Activated CD8-positive, alpha-beta T cell treated with anti-CD3 and anti-CD28 coated beads for 36 hours (primary cell): ENCODE results near the gene TRMT2A. TPM values are rescaled to one million over a fixed set of nuclear protein-coding genes. Genes with fewer than 3 reads are reported as not detected.

Experiments
- ATAC-seq: fragments of 200-7000 bp; cut with Tn5 transposase; one replicate; pipeline ENCODE4 v1.10.0; 2021; ENCODE audit warnings: mild to moderate bottlenecking, moderate library complexity
- CTCF ChIA-PET: fragments of 350-600 bp; sonication (Branson Sonifier 250); formaldehyde crosslinking; loops from one replicate; lab custom pipeline; 2021; ENCODE audit warnings: antibody characterized with exemption; lab: Charles Lee
- POLR2A ChIA-PET: fragments of 350-600 bp; sonication (Branson Sonifier 250); formaldehyde crosslinking; loops from one replicate; lab custom pipeline; 2021; ENCODE audit warnings: antibody characterized with exemption; lab: Charles Lee
- DNase-seq: peaks from one replicate; pipeline ENCODE4 v3.0.0-alpha.2; 2020
- H3K27ac Mint-ChIP-seq: one replicate; pipeline ENCODE4 v1.8.0; 2021; ENCODE audit warnings: mild to moderate bottlenecking, mixed read lengths
- H3K27me3 Mint-ChIP-seq: one replicate; pipeline ENCODE4 v1.8.0; 2021; ENCODE audit warnings: mixed read lengths
- H3K36me3 Mint-ChIP-seq: one replicate; pipeline ENCODE4 v1.8.0; 2021; ENCODE audit warnings: low read depth, mixed read lengths
- H3K4me1 Mint-ChIP-seq: one replicate; pipeline ENCODE4 v1.8.0; 2021; ENCODE audit warnings: low read depth, mixed read lengths
- H3K4me3 Mint-ChIP-seq: one replicate; pipeline ENCODE4 v1.8.0; 2021; ENCODE audit warnings: mild to moderate bottlenecking, moderate library complexity, mixed read lengths
- H3K9me3 Mint-ChIP-seq: one replicate; pipeline ENCODE4 v1.8.0; 2021; ENCODE audit warnings: mixed read lengths
- CTCF ChIP-seq: fragments of 200-600 bp; IDR thresholded peaks from one replicate; pipeline ENCODE4 v1.8.0; 2022; ENCODE audit warnings: antibody characterized with exemption, mild to moderate bottlenecking
- intact Hi-C: fragments of 100-400 bp; cut with micrococcal nuclease; formaldehyde crosslinking; loops from one replicate; pipeline ENCODE4 v1.10.0; 2022
- total RNA-seq, 2 experiments: library from RNA; stranded (reverse); gene quantifications; one replicate each; pipeline ENCODE4 v1.2.3, GENCODE V29; 2021

Gene TRMT2A
- total RNA-seq, 2 experiments from 2014 or later = 101 to 105 TPM

GRCh38 chr22:20112623-20113511 lies 4.2 kb downstream of the TRMT2A start:
- ATAC-seq (no peak), DNase-seq (no peak)
- Mint-ChIP-seq H3K9me3 (no peaks in the 10 kb centered on the region), H3K36me3 (peaks cover 42% of the 10 kb centered on the region), H3K27ac (peak overlapping the region; percentile 98), H3K4me1 (peaks cover 50% of the 10 kb centered on the region), H3K4me3 (no peak overlapping the region), H3K27me3 (no peaks in the 10 kb centered on the region)
- TF ChIP-seq CTCF = no peak
- intact Hi-C loops = no loop called here
- ChIA-PET POLR2A (interaction anchor here (0.7 to 3.9 kb wide), 9 partner anchors 8 to 449 kb away, joined by 3 to 36 read pairs (median 7); no protein-coding TSS in a partner anchor), CTCF (interaction anchor here (2.0 to 3.2 kb wide), 2 partner anchors 11 to 100 kb away, joined by 6 to 43 read pairs; no protein-coding TSS in a partner anchor)

GRCh38 chr22:20111689-20112622 lies 5.1 kb downstream of the TRMT2A start:
- Mint-ChIP-seq H3K4me3 (peak overlapping the region; percentile 48), H3K27ac (peak overlapping the region; percentile 98), H3K36me3 (peaks cover 40% of the 10 kb centered on the region), H3K27me3 (no peaks in the 10 kb centered on the region), H3K4me1 (peaks cover 50% of the 10 kb centered on the region), H3K9me3 (no peaks in the 10 kb centered on the region)
- no peak for DNase-seq
- intact Hi-C loops = no loop called here
- ATAC-seq = no peak
- no peak for TF ChIP-seq CTCF
- POLR2A ChIA-PET = interaction anchor here (0.7 to 3.9 kb wide), 9 partner anchors 9 to 189 kb away, joined by 3 to 36 read pairs (median 7); no protein-coding TSS in a partner anchor
- CTCF ChIA-PET = interaction anchor here (1.0 to 3.2 kb wide), 9 partner anchors 10 to 126 kb away, joined by 3 to 43 read pairs (median 6); no protein-coding TSS in a partner anchor

GRCh38 chr22:20111045-20111688 lies 5.9 kb downstream of the TRMT2A start:
- Mint-ChIP-seq H3K4me1 (peaks cover 50% of the 10 kb centered on the region), H3K36me3 (peaks cover 40% of the 10 kb centered on the region), H3K4me3 (peak overlapping the region; percentile 21), H3K27ac (peak overlapping the region; percentile 98), H3K27me3 (no peaks in the 10 kb centered on the region), H3K9me3 (no peaks in the 10 kb centered on the region)
- intact Hi-C loops = no loop called here
- peak; percentile 77 for TF ChIP-seq CTCF
- ChIA-PET CTCF (interaction anchor here (0.7 to 3.2 kb wide), 18 partner anchors 9 to 140 kb away, joined by 3 to 43 read pairs (median 4); no protein-coding TSS in a partner anchor), POLR2A (interaction anchor here (0.6 to 3.9 kb wide), 15 partner anchors 8 to 314 kb away, joined by 3 to 36 read pairs (median 5); no protein-coding TSS in a partner anchor)
- DNase-seq (peak; percentile 82), ATAC-seq (peak; percentile 80)

- Mint-ChIP-seq H3K9me3 (no peaks in the 10 kb centered on the region), H3K36me3 (peaks cover 38% of the 10 kb centered on the region), H3K27ac (peak overlapping the region; percentile 98), H3K4me1 (peaks cover 44% of the 10 kb centered on the region), H3K27me3 (no peaks in the 10 kb centered on the region), H3K4me3 (no peak overlapping the region)
- DNase-seq = no peak
- ATAC-seq = no peak
- intact Hi-C loops = no loop called here
- CTCF ChIA-PET = interaction anchor here (0.7 to 3.2 kb wide), 15 partner anchors 9 to 140 kb away, joined by 3 to 43 read pairs (median 6); no protein-coding TSS in a partner anchor
- no peak for TF ChIP-seq CTCF
- POLR2A ChIA-PET = interaction anchor here (0.6 to 3.9 kb wide), 15 partner anchors 8 to 315 kb away, joined by 3 to 36 read pairs (median 5); no protein-coding TSS in a partner anchor
Observed at GRCh38 chr22:20110359-20110985, 6.6 kb downstream of the TRMT2A start.
